ENCODE results near the gene MAPKAPK5. TPM values are rescaled to one million over a fixed set of nuclear protein-coding genes. Genes with fewer than 3 reads are reported as not detected.
A peak's percentile ranks its signal among the peaks of the same experiment; 100 is the strongest.
"Not testable (repeated sequence)": the region's sequence is repeated elsewhere in the genome, so short reads cannot be mapped to it uniquely, and the experiment has no call there.

MAPKAPK5 gene
- total and polyA plus RNA-seq, 2 experiments from 2014 or later = 64.3 to 92.9 TPM

GRCh38 chr12:111818340-111818739 is 23.7 kb upstream of the MAPKAPK5 start:
- no peaks in the 10 kb centered on the region for H3K9me3 ChIP-seq (ENCODE audit: low read depth)
- DNase-seq (ENCODE audit: low read depth in 1 of 2, low spot score in 1 of 2) = no peak
- TF ChIP-seq, protein P1, sequence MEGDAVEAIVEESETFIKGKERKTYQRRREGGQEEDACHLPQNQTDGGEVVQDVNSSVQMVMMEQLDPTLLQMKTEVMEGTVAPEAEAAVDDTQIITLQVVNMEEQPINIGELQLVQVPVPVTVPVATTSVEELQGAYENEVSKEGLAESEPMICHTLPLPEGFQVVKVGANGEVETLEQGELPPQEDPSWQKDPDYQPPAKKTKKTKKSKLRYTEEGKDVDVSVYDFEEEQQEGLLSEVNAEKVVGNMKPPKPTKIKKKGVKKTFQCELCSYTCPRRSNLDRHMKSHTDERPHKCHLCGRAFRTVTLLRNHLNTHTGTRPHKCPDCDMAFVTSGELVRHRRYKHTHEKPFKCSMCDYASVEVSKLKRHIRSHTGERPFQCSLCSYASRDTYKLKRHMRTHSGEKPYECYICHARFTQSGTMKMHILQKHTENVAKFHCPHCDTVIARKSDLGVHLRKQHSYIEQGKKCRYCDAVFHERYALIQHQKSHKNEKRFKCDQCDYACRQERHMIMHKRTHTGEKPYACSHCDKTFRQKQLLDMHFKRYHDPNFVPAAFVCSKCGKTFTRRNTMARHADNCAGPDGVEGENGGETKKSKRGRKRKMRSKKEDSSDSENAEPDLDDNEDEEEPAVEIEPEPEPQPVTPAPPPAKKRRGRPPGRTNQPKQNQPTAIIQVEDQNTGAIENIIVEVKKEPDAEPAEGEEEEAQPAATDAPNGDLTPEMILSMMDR (IDR thresholded peaks at IDR 0.05; ENCODE audit: low read depth, low read length) = no peak
- H3K4me3 ChIP-seq = no peak overlapping the region
- no peak overlapping the region for H3K27ac ChIP-seq
- H3K36me3 ChIP-seq = no peaks in the 10 kb centered on the region
- no peaks in the 10 kb centered on the region for H3K27me3 ChIP-seq
- peaks cover 3% of the 10 kb centered on the region for H3K4me1 ChIP-seq (ENCODE audit: low read depth)

DNA sequence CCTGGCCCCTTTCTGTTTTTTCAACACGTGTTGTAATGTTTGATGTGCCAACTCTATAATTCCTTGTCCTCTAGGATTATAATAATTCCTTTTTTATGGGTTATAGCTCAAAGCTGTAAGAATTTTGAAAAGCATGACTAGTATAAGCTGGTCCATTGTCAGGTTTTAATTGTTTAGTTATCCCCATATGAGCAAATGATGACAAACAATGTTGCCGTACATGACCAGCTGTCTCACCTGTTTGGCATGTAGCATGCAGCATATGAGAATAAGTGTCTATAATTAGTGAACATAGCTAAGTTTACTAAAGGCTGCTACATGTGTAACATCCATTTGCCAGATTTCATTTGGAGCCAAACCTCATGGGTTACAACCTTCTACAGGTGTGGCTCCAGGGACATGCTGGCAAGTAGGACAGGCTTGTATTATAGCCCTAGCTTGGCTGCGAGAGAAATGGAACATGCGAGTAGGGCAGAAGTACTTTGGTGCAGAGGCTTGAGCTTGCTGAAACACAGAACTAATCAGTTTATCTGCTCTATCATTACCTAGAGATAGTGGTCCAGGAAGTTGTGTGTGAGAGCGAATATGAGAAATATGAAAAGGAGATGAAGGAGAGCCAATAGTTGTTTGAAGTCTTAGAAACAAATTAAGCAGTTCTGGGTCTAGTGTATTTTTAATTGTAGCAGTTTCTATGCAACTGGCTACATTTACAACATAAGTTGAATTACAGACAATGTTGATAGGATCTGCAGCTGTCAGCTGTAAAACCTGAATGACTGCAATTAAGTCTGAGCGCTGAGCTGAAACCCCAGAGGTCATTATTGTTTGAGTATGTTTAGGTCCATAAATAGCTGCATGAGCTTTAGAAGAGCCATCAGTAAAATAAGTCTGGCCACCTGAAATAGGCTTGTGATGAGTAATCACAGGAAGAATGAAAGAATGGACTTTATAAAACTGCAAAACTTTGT is 22.6 kb upstream of the MAPKAPK5 start:
- H3K9me3 ChIP-seq (ENCODE audit: low read depth) = no peaks in the 10 kb centered on the region
- H3K27me3 ChIP-seq = no peaks in the 10 kb centered on the region
- no peaks in the 10 kb centered on the region for H3K36me3 ChIP-seq
- H3K27ac ChIP-seq = no peak overlapping the region
- H3K4me3 ChIP-seq = no peak overlapping the region
- TF ChIP-seq, protein P1 (IDR thresholded peaks at IDR 0.05; ENCODE audit: low read depth, low read length) = no peak
- H3K4me1 ChIP-seq (ENCODE audit: low read depth) = peaks cover 3% of the 10 kb centered on the region
- DNase-seq (ENCODE audit: low read depth in 1 of 2, low spot score in 1 of 2) = no peak

DNA sequence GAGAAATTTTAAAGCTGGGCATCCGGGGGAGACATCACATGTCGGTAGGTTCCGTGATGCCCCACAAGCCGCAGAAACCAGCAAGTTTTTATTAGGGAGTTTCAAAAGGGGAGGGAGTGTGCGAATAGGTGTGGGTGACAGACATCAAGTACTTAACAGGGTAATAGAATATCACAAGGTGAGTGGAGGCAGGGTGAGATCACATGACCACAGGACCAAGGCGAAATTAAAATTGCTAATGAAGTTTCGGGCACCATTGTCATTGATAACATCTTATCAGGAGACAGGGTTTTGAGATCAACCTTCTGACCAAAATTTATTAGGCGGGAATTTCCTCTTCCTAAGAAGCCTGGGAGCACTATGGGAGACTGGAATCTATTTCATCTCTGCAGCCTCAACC is 21.2 kb upstream of the MAPKAPK5 start:
- not testable (repeated sequence) for H3K4me3 ChIP-seq; H3K27me3 ChIP-seq; H3K27ac ChIP-seq; H3K9me3 ChIP-seq (ENCODE audit: low read depth); H3K4me1 ChIP-seq (ENCODE audit: low read depth); DNase-seq (ENCODE audit: low read depth in 1 of 2, low spot score in 1 of 2); H3K36me3 ChIP-seq

DNA sequence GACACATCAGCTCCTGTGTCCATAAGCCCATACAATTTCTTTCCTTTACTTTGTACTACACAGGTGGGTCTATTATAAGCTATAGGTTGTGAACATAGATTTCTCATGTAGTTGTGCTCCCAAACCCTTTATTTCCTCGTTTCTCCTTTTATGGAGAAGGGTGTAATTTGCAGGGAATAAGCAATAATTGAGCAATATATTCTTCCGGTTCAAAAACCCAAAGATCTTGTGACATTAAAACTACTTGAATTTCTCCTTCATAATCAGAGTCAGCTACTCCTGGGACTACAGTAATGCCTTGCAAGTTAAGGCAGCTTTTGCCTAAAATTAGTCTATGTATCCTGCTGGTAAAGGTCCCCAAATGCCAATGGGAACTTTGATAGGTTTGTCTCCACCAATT is 19.1 kb upstream of the MAPKAPK5 start:
- H3K4me3 ChIP-seq = no peak overlapping the region
- H3K27me3 ChIP-seq = no peaks in the 10 kb centered on the region
- TF ChIP-seq, protein P1 (IDR thresholded peaks at IDR 0.05; ENCODE audit: low read depth, low read length) = no peak
- no peaks in the 10 kb centered on the region for H3K36me3 ChIP-seq
- DNase-seq (ENCODE audit: low read depth in 1 of 2, low spot score in 1 of 2) = no peak
- H3K4me1 ChIP-seq (ENCODE audit: low read depth) = peaks cover 3% of the 10 kb centered on the region
- no peaks in the 10 kb centered on the region for H3K9me3 ChIP-seq (ENCODE audit: low read depth)
- H3K27ac ChIP-seq = no peak overlapping the region

- H3K27me3 ChIP-seq = no peaks in the 10 kb centered on the region
- no peak overlapping the region for H3K4me3 ChIP-seq
- TF ChIP-seq, protein P1 (IDR thresholded peaks at IDR 0.05; ENCODE audit: low read depth, low read length) = no peak
- H3K27ac ChIP-seq = no peak overlapping the region
- DNase-seq (ENCODE audit: low read depth in 1 of 2, low spot score in 1 of 2) = no peak
- H3K36me3 ChIP-seq = no peaks in the 10 kb centered on the region
- no peaks in the 10 kb centered on the region for H3K9me3 ChIP-seq (ENCODE audit: low read depth)
- H3K4me1 ChIP-seq (ENCODE audit: low read depth) = peaks cover 3% of the 10 kb centered on the region
These were observed 18.1 kb upstream of the MAPKAPK5 start for GRCh38 chr12:111823891-111824290.

- H3K4me3 ChIP-seq; DNase-seq (ENCODE audit: low read depth in 1 of 2, low spot score in 1 of 2); H3K27me3 ChIP-seq; H3K27ac ChIP-seq; H3K4me1 ChIP-seq (ENCODE audit: low read depth); H3K9me3 ChIP-seq (ENCODE audit: low read depth); H3K36me3 ChIP-seq: not testable (repeated sequence)
- TF ChIP-seq, protein P1 (IDR thresholded peaks at IDR 0.05; ENCODE audit: low read depth, low read length) = peak; percentile 22
These were observed 17.7 kb upstream of the MAPKAPK5 start for GRCh38 chr12:111824312-111824711.

All from cardiac muscle cell (in vitro differentiated cells and primary cell).